WTC11 (cell line): Measurements from ENCODE around the gene RNASE7. TPM values are rescaled to one million over a fixed set of nuclear protein-coding genes. Genes with fewer than 3 reads are reported as not detected.
"Not testable (repeated sequence)": the region's sequence is repeated elsewhere in the genome, so short reads cannot be mapped to it uniquely, and the experiment has no call there.

Source experiments
- ATAC-seq: fragments of 200-7000 bp; cut with Tn5 transposase; 2 replicates; pipeline ENCODE4 v1.10.0; 2021; ENCODE audit warnings: mild to moderate bottlenecking, moderate library complexity
- CTCF ChIA-PET: fragments of 300-600 bp; sonication (Branson Sonifier 250); formaldehyde crosslinking; loops from one replicate; lab custom pipeline; 2021; ENCODE audit warnings: antibody characterized with exemption; lab: Charles Lee
- POLR2A ChIA-PET: fragments of 350-600 bp; sonication (Branson Sonifier 250); formaldehyde crosslinking; loops from one replicate; lab custom pipeline; 2021; ENCODE audit warnings: antibody characterized with exemption; lab: Charles Lee
- DNase-seq: peaks from one replicate; pipeline ENCODE4 v3.0.0; 2021; ENCODE audit warnings: low spot score
- H3K27ac Mint-ChIP-seq: 2 replicates; pipeline ENCODE4 v1.8.0; 2021; ENCODE audit warnings: mixed read lengths
- H3K27me3 Mint-ChIP-seq: 2 replicates; pipeline ENCODE4 v1.8.0; 2021; ENCODE audit warnings: low read depth, mild to moderate bottlenecking, moderate library complexity, mixed read lengths
- H3K36me3 Mint-ChIP-seq: 2 replicates; pipeline ENCODE4 v1.8.0; 2021; ENCODE audit warnings: mixed read lengths
- H3K4me1 Mint-ChIP-seq: 2 replicates; pipeline ENCODE4 v1.8.0; 2022; ENCODE audit warnings: mixed read lengths
- H3K4me3 Mint-ChIP-seq: 2 replicates; pipeline ENCODE4 v1.8.0; 2021; ENCODE audit warnings: mild to moderate bottlenecking, moderate library complexity, mixed read lengths
- H3K9me3 Mint-ChIP-seq: 2 replicates; pipeline ENCODE4 v1.8.0; 2021; ENCODE audit warnings: mixed read lengths
- ATF1 ChIP-seq: sonication (generic); formaldehyde crosslinking; IDR thresholded peaks from 2 replicates; pipeline ENCODE4 v1.8.1; 2023; ENCODE audit warnings: mild to moderate bottlenecking, moderate library complexity, missing genetic modification reagents
- ETV6 ChIP-seq: sonication (generic); formaldehyde crosslinking; IDR thresholded peaks from 2 replicates; pipeline ENCODE4 v1.8.1; 2022; ENCODE audit warnings: mild to moderate bottlenecking, missing genetic modification reagents
- GRHL2 ChIP-seq: fragments of 250-450 bp; sonication (Bioruptor Pico); IDR thresholded peaks from 2 replicates; pipeline ENCODE4 v1.8.0; 2022; ENCODE audit warnings: mild to moderate bottlenecking, moderate library complexity; ENCODE audit not compliant: insufficient replicate concordance, severe bottlenecking
- IRF2 ChIP-seq: sonication (generic); formaldehyde crosslinking; IDR thresholded peaks from 2 replicates; pipeline ENCODE4 v1.8.0; 2022; ENCODE audit warnings: low read depth, missing genetic modification reagents, borderline replicate concordance
- MXD4 ChIP-seq: fragments of 250-450 bp; sonication (Bioruptor Pico); IDR thresholded peaks from 2 replicates; pipeline ENCODE4 v1.8.0; 2021; ENCODE audit warnings: mild to moderate bottlenecking, moderate library complexity, borderline replicate concordance
- NR2C2 ChIP-seq: sonication (generic); formaldehyde crosslinking; IDR thresholded peaks from 2 replicates; pipeline ENCODE4 v1.8.0; 2022; ENCODE audit warnings: mild to moderate bottlenecking, missing genetic modification reagents
- RELA ChIP-seq: sonication (generic); formaldehyde crosslinking; IDR thresholded peaks from 2 replicates; pipeline ENCODE4 v1.8.1; 2022; ENCODE audit warnings: missing genetic modification reagents, mild to moderate bottlenecking, borderline replicate concordance
- TEAD1 ChIP-seq: sonication (generic); formaldehyde crosslinking; IDR thresholded peaks from 2 replicates; pipeline ENCODE4 v1.8.0; 2022; ENCODE audit warnings: mild to moderate bottlenecking, missing genetic modification reagents
- total RNA-seq: library from RNA; stranded (reverse); gene quantifications from 3 replicates; pipeline ENCODE4 v1.2.3, GENCODE V29; 2021
- TF ChIP-seq, protein P1 (sequence below): sonication (generic); formaldehyde crosslinking; IDR thresholded peaks from 2 replicates; pipeline ENCODE4 v1.8.0; 2023; ENCODE audit warnings: missing genetic modification reagents
- TF ChIP-seq, protein P2 (sequence below): sonication (generic); formaldehyde crosslinking; IDR thresholded peaks from 2 replicates; pipeline ENCODE4 v1.8.0; 2022; ENCODE audit warnings: mild to moderate bottlenecking, missing genetic modification reagents
- TF ChIP-seq, protein P3 (sequence below): fragments of 250-450 bp; sonication (Bioruptor Pico); conservative IDR thresholded peaks from 2 replicates; pipeline ENCODE4 v1.9.0; 2021; ENCODE audit warnings: mild to moderate bottlenecking
- TF ChIP-seq, protein P4 (sequence below): sonication (generic); formaldehyde crosslinking; IDR thresholded peaks from 2 replicates; pipeline ENCODE4 v1.8.1; 2023; ENCODE audit warnings: mild to moderate bottlenecking, missing genetic modification reagents
- TF ChIP-seq, protein P5 (sequence below): sonication (generic); formaldehyde crosslinking; IDR thresholded peaks from 2 replicates; pipeline ENCODE4 v1.8.1; 2023; ENCODE audit warnings: mild to moderate bottlenecking, moderate library complexity, missing genetic modification reagents
- TF ChIP-seq, protein P6 (sequence below): fragments of 200-600 bp; IDR thresholded peaks from 2 replicates; pipeline ENCODE4 v1.8.0; 2022; ENCODE audit warnings: antibody characterized with exemption
- TF ChIP-seq, protein P7 (sequence below): sonication (generic); formaldehyde crosslinking; IDR thresholded peaks from 2 replicates; pipeline ENCODE4 v1.8.1; 2023; ENCODE audit warnings: mild to moderate bottlenecking, missing genetic modification reagents, borderline replicate concordance

RNASE7 gene
- total RNA-seq, 1 experiment from 2014 or later: not detected

DNA sequence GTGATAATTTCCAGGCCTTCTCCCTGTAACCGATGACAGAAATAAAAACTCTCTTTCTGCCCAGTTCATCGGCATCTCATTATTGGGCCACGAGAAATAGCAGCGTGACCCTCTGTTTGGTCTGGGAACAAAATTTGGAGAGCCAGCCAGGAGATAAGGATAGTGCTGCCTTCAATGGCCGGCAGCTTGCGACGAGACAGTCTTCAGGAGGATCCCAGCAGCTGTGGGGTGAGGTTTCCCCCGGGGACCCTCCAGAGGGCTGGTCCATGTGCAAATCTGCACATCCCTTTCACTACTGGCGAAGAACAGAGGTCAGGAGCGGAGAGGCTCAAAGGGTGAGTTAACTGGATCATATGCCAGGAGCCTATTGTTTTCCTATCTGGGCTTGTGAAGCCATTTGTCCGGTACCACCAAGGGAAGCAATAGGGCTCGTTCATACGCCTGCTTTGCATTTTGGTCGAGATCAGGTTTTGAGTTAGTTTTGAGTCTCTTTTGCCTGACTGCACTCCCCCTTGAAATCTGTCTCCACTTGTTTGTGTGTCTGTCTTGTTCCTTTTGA lies 38.3 kb upstream of the RNASE7 start:
- no peaks in the 10 kb centered on the region; the same call in 1 of the 2 replicates for H3K27me3 Mint-ChIP-seq
- no peak for TF ChIP-seq ATF1
- no peak for TF ChIP-seq MXD4 (CRISPR knock-in tag)
- TF ChIP-seq GRHL2 (CRISPR knock-in tag): no peak
- TF ChIP-seq NR2C2 (CRISPR knock-in tag): no peak
- TF ChIP-seq, protein P1, sequence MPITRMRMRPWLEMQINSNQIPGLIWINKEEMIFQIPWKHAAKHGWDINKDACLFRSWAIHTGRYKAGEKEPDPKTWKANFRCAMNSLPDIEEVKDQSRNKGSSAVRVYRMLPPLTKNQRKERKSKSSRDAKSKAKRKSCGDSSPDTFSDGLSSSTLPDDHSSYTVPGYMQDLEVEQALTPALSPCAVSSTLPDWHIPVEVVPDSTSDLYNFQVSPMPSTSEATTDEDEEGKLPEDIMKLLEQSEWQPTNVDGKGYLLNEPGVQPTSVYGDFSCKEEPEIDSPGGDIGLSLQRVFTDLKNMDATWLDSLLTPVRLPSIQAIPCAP (CRISPR knock-in tag): no peak
- TF ChIP-seq ETV6 (CRISPR knock-in tag): no peak
- TF ChIP-seq, protein P2, sequence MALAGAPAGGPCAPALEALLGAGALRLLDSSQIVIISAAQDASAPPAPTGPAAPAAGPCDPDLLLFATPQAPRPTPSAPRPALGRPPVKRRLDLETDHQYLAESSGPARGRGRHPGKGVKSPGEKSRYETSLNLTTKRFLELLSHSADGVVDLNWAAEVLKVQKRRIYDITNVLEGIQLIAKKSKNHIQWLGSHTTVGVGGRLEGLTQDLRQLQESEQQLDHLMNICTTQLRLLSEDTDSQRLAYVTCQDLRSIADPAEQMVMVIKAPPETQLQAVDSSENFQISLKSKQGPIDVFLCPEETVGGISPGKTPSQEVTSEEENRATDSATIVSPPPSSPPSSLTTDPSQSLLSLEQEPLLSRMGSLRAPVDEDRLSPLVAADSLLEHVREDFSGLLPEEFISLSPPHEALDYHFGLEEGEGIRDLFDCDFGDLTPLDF: no peak
- TF ChIP-seq IRF2 (CRISPR knock-in tag): no peak
- TF ChIP-seq, protein P3, sequence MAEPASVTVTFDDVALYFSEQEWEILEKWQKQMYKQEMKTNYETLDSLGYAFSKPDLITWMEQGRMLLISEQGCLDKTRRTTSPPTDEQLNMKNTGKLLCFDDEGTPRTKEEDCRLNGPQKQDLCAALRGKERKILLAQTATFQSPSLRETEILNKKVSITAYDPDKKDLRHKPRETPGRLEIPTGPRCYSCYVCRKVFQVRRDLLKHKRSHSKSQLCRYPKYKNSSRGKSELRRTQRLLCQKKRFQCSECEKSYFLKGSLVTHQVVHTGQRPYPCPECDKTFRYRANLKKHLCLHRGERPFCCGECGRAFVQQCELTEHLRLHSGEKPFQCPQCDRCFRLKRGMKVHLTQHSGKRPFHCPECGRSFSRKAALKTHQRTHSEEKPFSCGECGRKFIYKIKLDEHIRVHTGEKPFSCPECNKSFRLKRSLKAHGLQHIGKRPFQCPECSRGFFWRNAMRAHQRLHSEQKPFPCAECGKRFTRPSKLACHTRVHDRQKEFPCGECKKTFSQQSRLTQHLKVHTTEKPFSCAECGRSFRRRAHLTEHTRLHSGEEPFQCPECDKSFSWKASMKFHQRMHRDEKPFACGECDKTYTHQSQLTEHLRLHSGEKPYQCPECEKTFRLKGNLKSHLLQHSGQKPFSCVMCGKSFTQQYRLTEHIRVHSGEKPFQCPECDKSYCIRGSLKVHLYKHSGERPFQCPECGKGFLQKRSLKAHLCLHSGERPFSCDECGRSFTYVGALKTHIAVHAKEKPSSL (CRISPR knock-in tag): no peak
- TF ChIP-seq, all 79 proteins: peak for 0
- no peak overlapping the region for H3K4me3 Mint-ChIP-seq
- no peak overlapping the region for H3K27ac Mint-ChIP-seq
- DNase-seq: no peak
- CTCF ChIA-PET: interaction anchor here (1.0 to 3.9 kb wide), 4 partner anchors 11 to 88 kb away, joined by 3 to 36 read pairs (median 14); no protein-coding TSS in a partner anchor
- H3K36me3 Mint-ChIP-seq: no peaks in the 10 kb centered on the region
- POLR2A ChIA-PET: no interaction called here
- peaks cover 9% of the 10 kb centered on the region for H3K4me1 Mint-ChIP-seq
- no peaks in the 10 kb centered on the region for H3K9me3 Mint-ChIP-seq
- no peak for ATAC-seq

DNA sequence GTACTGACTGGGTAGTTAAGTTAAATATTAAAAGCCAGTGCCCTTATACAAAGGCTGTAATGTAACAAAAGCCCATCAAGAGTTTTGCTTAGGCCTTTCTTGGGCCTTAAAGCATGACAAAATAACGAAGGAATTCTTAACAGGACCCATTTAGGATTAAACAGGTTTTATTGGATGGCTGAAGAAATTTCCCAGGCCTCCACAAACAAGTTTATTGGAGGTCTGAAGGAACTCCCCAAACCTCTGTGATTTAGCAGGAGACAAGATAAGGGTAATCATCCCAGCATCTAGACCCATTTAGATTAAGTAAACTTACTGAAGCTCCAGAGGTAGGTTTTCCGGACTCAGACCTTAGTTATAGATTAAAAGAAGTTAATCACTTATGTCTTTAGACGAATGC lies 32.4 kb upstream of the RNASE7 start:
- ATAC-seq, H3K36me3 Mint-ChIP-seq, H3K4me3 Mint-ChIP-seq, H3K9me3 Mint-ChIP-seq, H3K4me1 Mint-ChIP-seq, DNase-seq, POLR2A ChIA-PET, H3K27ac Mint-ChIP-seq, H3K27me3 Mint-ChIP-seq: not testable (repeated sequence)
- CTCF ChIA-PET: interaction anchor here (0.8 to 9.1 kb wide), 2 partner anchors 32 to 39 kb away, joined by 4 to 670 read pairs; partner anchors contain the start of gene RNASE7

DNA sequence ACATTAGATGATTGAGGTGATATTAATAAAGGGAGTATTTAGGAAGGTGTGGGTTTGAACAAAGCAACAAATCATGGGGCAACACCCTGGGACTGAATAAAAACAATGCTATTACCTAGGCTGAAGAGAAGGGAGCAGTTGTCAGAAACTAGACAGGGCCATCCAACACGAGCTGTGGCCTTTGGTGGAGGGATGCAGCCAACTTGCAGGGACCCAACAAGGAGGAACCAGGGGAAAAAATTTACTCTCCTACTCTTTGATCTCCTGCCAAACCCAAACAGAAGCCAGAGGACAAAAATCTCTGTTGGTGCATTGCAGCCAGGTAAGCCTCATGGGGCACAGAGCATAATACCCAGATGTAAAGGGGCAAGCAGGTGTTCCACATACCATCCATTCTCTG lies 31.0 kb upstream of the RNASE7 start:
- ChIA-PET CTCF (interaction anchor here (2.1 to 9.1 kb wide), 6 partner anchors 12 to 81 kb away, joined by 8 to 670 read pairs (median 44); partner anchors contain the start of genes ARHGEF40, RNASE7 and SLC39A2), POLR2A (no interaction called here)
- Mint-ChIP-seq H3K36me3 (no peaks in the 10 kb centered on the region), H3K27ac (no peak overlapping the region), H3K27me3 (peaks cover 3% of the 10 kb centered on the region), H3K4me3 (no peak overlapping the region), H3K4me1 (peaks cover 17% of the 10 kb centered on the region), H3K9me3 (no peaks in the 10 kb centered on the region)
- ATAC-seq (no peak), DNase-seq (no peak)
- TF ChIP-seq RELA (CRISPR knock-in tag): no peak
- TF ChIP-seq, protein P4, sequence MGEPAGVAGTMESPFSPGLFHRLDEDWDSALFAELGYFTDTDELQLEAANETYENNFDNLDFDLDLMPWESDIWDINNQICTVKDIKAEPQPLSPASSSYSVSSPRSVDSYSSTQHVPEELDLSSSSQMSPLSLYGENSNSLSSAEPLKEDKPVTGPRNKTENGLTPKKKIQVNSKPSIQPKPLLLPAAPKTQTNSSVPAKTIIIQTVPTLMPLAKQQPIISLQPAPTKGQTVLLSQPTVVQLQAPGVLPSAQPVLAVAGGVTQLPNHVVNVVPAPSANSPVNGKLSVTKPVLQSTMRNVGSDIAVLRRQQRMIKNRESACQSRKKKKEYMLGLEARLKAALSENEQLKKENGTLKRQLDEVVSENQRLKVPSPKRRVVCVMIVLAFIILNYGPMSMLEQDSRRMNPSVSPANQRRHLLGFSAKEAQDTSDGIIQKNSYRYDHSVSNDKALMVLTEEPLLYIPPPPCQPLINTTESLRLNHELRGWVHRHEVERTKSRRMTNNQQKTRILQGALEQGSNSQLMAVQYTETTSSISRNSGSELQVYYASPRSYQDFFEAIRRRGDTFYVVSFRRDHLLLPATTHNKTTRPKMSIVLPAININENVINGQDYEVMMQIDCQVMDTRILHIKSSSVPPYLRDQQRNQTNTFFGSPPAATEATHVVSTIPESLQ (CRISPR knock-in tag): no peak
- TF ChIP-seq, protein P5, sequence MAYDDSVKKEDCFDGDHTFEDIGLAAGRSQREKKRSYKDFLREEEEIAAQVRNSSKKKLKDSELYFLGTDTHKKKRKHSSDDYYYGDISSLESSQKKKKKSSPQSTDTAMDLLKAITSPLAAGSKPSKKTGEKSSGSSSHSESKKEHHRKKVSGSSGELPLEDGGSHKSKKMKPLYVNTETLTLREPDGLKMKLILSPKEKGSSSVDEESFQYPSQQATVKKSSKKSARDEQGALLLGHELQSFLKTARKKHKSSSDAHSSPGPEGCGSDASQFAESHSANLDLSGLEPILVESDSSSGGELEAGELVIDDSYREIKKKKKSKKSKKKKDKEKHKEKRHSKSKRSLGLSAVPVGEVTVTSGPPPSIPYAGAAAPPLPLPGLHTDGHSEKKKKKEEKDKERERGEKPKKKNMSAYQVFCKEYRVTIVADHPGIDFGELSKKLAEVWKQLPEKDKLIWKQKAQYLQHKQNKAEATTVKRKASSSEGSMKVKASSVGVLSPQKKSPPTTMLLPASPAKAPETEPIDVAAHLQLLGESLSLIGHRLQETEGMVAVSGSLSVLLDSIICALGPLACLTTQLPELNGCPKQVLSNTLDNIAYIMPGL (CRISPR knock-in tag): no peak
- TF ChIP-seq, protein P2: no peak
- TF ChIP-seq TEAD1 (CRISPR knock-in tag): no peak
- TF ChIP-seq, protein P6, sequence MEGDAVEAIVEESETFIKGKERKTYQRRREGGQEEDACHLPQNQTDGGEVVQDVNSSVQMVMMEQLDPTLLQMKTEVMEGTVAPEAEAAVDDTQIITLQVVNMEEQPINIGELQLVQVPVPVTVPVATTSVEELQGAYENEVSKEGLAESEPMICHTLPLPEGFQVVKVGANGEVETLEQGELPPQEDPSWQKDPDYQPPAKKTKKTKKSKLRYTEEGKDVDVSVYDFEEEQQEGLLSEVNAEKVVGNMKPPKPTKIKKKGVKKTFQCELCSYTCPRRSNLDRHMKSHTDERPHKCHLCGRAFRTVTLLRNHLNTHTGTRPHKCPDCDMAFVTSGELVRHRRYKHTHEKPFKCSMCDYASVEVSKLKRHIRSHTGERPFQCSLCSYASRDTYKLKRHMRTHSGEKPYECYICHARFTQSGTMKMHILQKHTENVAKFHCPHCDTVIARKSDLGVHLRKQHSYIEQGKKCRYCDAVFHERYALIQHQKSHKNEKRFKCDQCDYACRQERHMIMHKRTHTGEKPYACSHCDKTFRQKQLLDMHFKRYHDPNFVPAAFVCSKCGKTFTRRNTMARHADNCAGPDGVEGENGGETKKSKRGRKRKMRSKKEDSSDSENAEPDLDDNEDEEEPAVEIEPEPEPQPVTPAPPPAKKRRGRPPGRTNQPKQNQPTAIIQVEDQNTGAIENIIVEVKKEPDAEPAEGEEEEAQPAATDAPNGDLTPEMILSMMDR: no peak
- TF ChIP-seq, protein P7, sequence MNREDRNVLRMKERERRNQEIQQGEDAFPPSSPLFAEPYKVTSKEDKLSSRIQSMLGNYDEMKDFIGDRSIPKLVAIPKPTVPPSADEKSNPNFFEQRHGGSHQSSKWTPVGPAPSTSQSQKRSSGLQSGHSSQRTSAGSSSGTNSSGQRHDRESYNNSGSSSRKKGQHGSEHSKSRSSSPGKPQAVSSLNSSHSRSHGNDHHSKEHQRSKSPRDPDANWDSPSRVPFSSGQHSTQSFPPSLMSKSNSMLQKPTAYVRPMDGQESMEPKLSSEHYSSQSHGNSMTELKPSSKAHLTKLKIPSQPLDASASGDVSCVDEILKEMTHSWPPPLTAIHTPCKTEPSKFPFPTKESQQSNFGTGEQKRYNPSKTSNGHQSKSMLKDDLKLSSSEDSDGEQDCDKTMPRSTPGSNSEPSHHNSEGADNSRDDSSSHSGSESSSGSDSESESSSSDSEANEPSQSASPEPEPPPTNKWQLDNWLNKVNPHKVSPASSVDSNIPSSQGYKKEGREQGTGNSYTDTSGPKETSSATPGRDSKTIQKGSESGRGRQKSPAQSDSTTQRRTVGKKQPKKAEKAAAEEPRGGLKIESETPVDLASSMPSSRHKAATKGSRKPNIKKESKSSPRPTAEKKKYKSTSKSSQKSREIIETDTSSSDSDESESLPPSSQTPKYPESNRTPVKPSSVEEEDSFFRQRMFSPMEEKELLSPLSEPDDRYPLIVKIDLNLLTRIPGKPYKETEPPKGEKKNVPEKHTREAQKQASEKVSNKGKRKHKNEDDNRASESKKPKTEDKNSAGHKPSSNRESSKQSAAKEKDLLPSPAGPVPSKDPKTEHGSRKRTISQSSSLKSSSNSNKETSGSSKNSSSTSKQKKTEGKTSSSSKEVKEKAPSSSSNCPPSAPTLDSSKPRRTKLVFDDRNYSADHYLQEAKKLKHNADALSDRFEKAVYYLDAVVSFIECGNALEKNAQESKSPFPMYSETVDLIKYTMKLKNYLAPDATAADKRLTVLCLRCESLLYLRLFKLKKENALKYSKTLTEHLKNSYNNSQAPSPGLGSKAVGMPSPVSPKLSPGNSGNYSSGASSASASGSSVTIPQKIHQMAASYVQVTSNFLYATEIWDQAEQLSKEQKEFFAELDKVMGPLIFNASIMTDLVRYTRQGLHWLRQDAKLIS: no peak
- no peak for TF ChIP-seq ATF1
